H1 (cell line): ENCODE data around the gene AFF2. TPM values are rescaled to one million over a fixed set of nuclear protein-coding genes. Genes with fewer than 3 reads are reported as not detected.

Source experiments
- CHD7 ChIP-seq: fragments of 300-600 bp; sonication (generic); IDR thresholded peaks from 2 replicates; pipeline ENCODE4 v1.7.1; 2012; ENCODE audit warnings: low read length, moderate library complexity, mild to moderate bottlenecking, inconsistent platforms; ENCODE audit not compliant: insufficient replicate concordance
- CTCF ChIP-seq, 3 experiments: IDR thresholded peaks; 1 replicate in 2 of 3; 2 replicates in 1 of 3; pipeline versions ENCODE4 v1.5.1 to v1.6.1; 2011; ENCODE audit warnings: low read length in 3 of 3, mild to moderate bottlenecking in 3 of 3, inconsistent platforms in 2 of 3, low read depth in 1 of 3, moderate library complexity in 1 of 3; ENCODE audit not compliant: insufficient read depth in 1 of 3; ENCODE audit errors: control extremely low read depth in 1 of 3
- NANOG ChIP-seq: IDR thresholded peaks from 2 replicates; pipeline ENCODE4 v1.6.1; 2011; ENCODE audit warnings: low read length, low read depth, mild to moderate bottlenecking, inconsistent platforms; ENCODE audit not compliant: insufficient read depth, poor library complexity, severe bottlenecking
- RAD21 ChIP-seq, 2 experiments: IDR thresholded peaks in 1 of 2; conservative IDR thresholded peaks in 1 of 2; 2 replicates each; pipeline ENCODE4 v1.6.1; 2011; ENCODE audit warnings: low read depth in 2 of 2, low read length in 2 of 2, improper control_type of control experiment in 1 of 2, inconsistent platforms in 1 of 2, mild to moderate bottlenecking in 1 of 2, moderate library complexity in 1 of 2
- RNF2 ChIP-seq: fragments of 200-900, 300-1000 bp; sonication (generic); IDR thresholded peaks from 2 replicates; pipeline ENCODE4 v1.7.1; 2016; ENCODE audit warnings: borderline replicate concordance, low read depth, mild to moderate bottlenecking, antibody characterized with exemption, low read length; ENCODE audit not compliant: poor library complexity, severe bottlenecking; ENCODE audit errors: missing control alignments
- SIRT6 ChIP-seq: IDR thresholded peaks from one replicate; pipeline ENCODE4 v1.7.1; 2012; ENCODE audit warnings: low read length, inconsistent platforms
- SP1 ChIP-seq: IDR thresholded peaks from 2 replicates; pipeline ENCODE4 v1.6.1; 2011; ENCODE audit warnings: low read depth, low read length
- SUZ12 ChIP-seq: fragments of 200-600 bp; sonication (generic); IDR thresholded peaks from 2 replicates; pipeline ENCODE4 v1.6.1; 2012; ENCODE audit warnings: mild to moderate bottlenecking, inconsistent platforms, low read length, moderate library complexity, mixed read lengths
- polyA plus RNA-seq, 7 experiments: library from polyadenylated mRNA; depleted of rRNA in 3 of 7; stranded (reverse) in 5 of 7; unstranded in 2 of 7; fragments of >200 nt in 5 of 7; fragments of 200-250 nt in 2 of 7; gene quantifications; 1 replicate in 5 of 7; 2 replicates in 1 of 7; 4 replicates in 1 of 7; pipeline versions ENCODE4 v1.2.1 to v1.2.3, GENCODE V29; 2011 to 2013; ENCODE audit warnings: missing spikeins in 2 of 7, mixed read lengths in 2 of 7
- total RNA-seq: library from RNA; stranded (reverse); fragmentation: NEBNext Ultra II Directional; extraction: Animal tissue kit (Norgen Biotek cat#: 25700); gene quantifications from 2 replicates; pipeline ENCODE4 v1.2.1, GENCODE V29; 2021

Gene AFF2
- total and polyA plus RNA-seq, 2 of the 8 experiments (the other 6 are each of a cell fraction or from before 2014, with no cell fraction given): 2.0 to 7.3 TPM

- no peak for TF ChIP-seq CHD7
- TF ChIP-seq RNF2: no peak
- TF ChIP-seq NANOG: no peak
- no peak for TF ChIP-seq RAD21 (IDR thresholded peaks at IDR 0.05 in 1 of 2, conservative IDR thresholded peaks at IDR 0.05 in 1 of 2; ENCODE audit: low read depth in 2 of 2, low read length in 2 of 2)
- TF ChIP-seq SUZ12: no peak
- no peak for TF ChIP-seq CTCF (IDR thresholded peaks at IDR 0.05; ENCODE audit: control extremely low read depth in 1 of 3, insufficient read depth in 1 of 3, low read depth in 1 of 3, low read length in 3 of 3)
- no peak for TF ChIP-seq SIRT6
- no peak for TF ChIP-seq SP1
Observed at GRCh38 chrX:148474030-148474429, 26.4 kb upstream of the AFF2 start (continued).
